Muscle of leg (tissue), 11 donors: ENCODE measurements around the gene ZNF532. TPM values are rescaled to one million over a fixed set of nuclear protein-coding genes. Genes with fewer than 3 reads are reported as not detected.
"Not testable (repeated sequence)": the region's sequence is repeated elsewhere in the genome, so short reads cannot be mapped to it uniquely, and the experiment has no call there.

ENCODE experiments used
- DNase-seq: peaks from one replicate; pipeline ENCODE4 v3.0.0; 2013
- H3K27ac ChIP-seq: one replicate; pipeline ENCODE4 v1.5.1; 2013; ENCODE audit warnings: mild to moderate bottlenecking, low read length, control low read depth
- H3K27me3 ChIP-seq: one replicate; pipeline ENCODE4 v1.6.1; 2013; ENCODE audit warnings: low read length; ENCODE audit not compliant: control insufficient read depth, insufficient read depth
- H3K36me3 ChIP-seq: one replicate; pipeline ENCODE4 v1.6.1; 2013; ENCODE audit warnings: low read length; ENCODE audit not compliant: control insufficient read depth, insufficient read depth
- H3K4me1 ChIP-seq: one replicate; pipeline ENCODE4 v1.6.1; 2013; ENCODE audit warnings: low read length; ENCODE audit not compliant: control insufficient read depth, insufficient read depth
- H3K4me3 ChIP-seq: one replicate; pipeline ENCODE4 v1.5.1; 2013; ENCODE audit warnings: low read length, control low read depth
- H3K9me3 ChIP-seq: replicated peaks from 2 replicates; pipeline ENCODE4 v1.6.1; 2013; ENCODE audit warnings: low read depth, low read length; ENCODE audit not compliant: control insufficient read depth
- WGBS: methylation state at CpG from one replicate; pipeline ENCODE4 v1.1.5; 2013; ENCODE audit warnings: missing lambda C conversion rate; ENCODE audit not compliant: insufficient coverage; 5-methylcytosine and 5-hydroxymethylcytosine counted together
- polyA plus RNA-seq, 8 donors: library from polyadenylated mRNA; unstranded; fragments of 120-200 nt; gene quantifications; one replicate each; pipeline versions ENCODE4 v1.2.1 to v1.2.3, GENCODE V29; 2013; ENCODE audit warnings: inconsistent platforms in 1 of 8, low replicate concordance in 1 of 8; ENCODE audit not compliant: insufficient read length in 8 of 8, insufficient read depth in 1 of 8
- total RNA-seq: library from RNA; stranded (reverse); fragments of 120-200 nt; gene quantifications from one replicate; pipeline ENCODE4 v1.2.4, GENCODE V29; 2013

ZNF532 gene
- total and polyA plus RNA-seq, 9 donors, result 46.2 to 75.7 (median 64.6) TPM

GRCh38 chr18:58828399-58829121, 36.1 kb upstream of the ZNF532 start:
- 68% methylated on average over 6 of the region's 12 CpGs for WGBS
- H3K4me1 ChIP-seq, result no peaks in the 10 kb centered on the region
- H3K9me3 ChIP-seq, result no peaks in the 10 kb centered on the region
- H3K27ac ChIP-seq, result no peak overlapping the region
- DNase-seq, result no peak
- H3K27me3 ChIP-seq, result no peaks in the 10 kb centered on the region
- H3K36me3 ChIP-seq, result no peaks in the 10 kb centered on the region
- H3K4me3 ChIP-seq, result no peak overlapping the region

GRCh38 chr18:58829263-58829662, 35.4 kb upstream of the ZNF532 start:
- H3K36me3 ChIP-seq, result no peaks in the 10 kb centered on the region

DNA sequence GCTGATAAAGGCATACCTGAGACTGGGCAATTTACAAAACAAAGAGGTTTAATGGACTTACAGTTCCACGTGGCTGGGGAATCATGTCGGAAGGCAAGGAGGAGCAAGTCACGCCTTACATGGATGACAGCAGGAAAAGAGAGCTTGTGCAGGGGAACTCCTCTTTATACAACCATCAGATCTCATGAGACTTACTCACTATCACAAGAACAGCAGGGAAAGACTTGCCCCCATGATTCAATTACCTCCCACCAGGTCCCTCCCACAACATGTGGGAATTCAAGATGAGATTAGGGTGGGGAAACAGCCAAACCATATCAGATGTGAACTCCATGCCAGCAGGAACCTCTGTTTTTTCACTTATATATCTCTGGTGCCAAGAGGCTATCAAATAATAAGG, 34.8 kb upstream of the ZNF532 start:
- H3K4me1 ChIP-seq, H3K36me3 ChIP-seq, H3K9me3 ChIP-seq, DNase-seq, H3K27me3 ChIP-seq, H3K4me3 ChIP-seq, H3K27ac ChIP-seq: not testable (repeated sequence)
- WGBS, result 60% methylated on average over 2 of the region's 3 CpGs

More at GRCh38 chr18:58829263-58829662, 35.4 kb upstream of the ZNF532 start:
- peak; percentile 78 for DNase-seq
- H3K27me3 ChIP-seq, result no peaks in the 10 kb centered on the region
- H3K4me3 ChIP-seq, result no peak overlapping the region
- no peaks in the 10 kb centered on the region for H3K9me3 ChIP-seq
- H3K27ac ChIP-seq, result no peak overlapping the region
- WGBS, result no CpG with 5 or more reads among the region's 3 CpGs
- no peaks in the 10 kb centered on the region for H3K4me1 ChIP-seq

GRCh38 chr18:58831606-58832005, 33.1 kb upstream of the ZNF532 start:
- H3K27ac ChIP-seq, result no peak overlapping the region
- no peak overlapping the region for H3K4me3 ChIP-seq
- no peaks in the 10 kb centered on the region for H3K36me3 ChIP-seq
- H3K27me3 ChIP-seq, result no peaks in the 10 kb centered on the region
- no peaks in the 10 kb centered on the region for H3K9me3 ChIP-seq
- 100% methylated on average over 1 of the region's 1 CpG for WGBS
- no peaks in the 10 kb centered on the region for H3K4me1 ChIP-seq
- DNase-seq, result no peak

- Histone ChIP-seq H3K9me3 (no peaks in the 10 kb centered on the region), H3K27me3 (no peaks in the 10 kb centered on the region), H3K27ac (no peak overlapping the region), H3K4me1 (no peaks in the 10 kb centered on the region), H3K36me3 (no peaks in the 10 kb centered on the region), H3K4me3 (no peak overlapping the region)
- 92% methylated on average over 4 of the region's 5 CpGs for WGBS
- DNase-seq, result no peak
These were observed 26.4 kb upstream of the ZNF532 start for GRCh38 chr18:58838165-58838860.

GRCh38 chr18:58838946-58839345, 25.7 kb upstream of the ZNF532 start:
- Histone ChIP-seq H3K27me3 (no peaks in the 10 kb centered on the region), H3K27ac (no peak overlapping the region), H3K36me3 (no peaks in the 10 kb centered on the region), H3K4me1 (no peaks in the 10 kb centered on the region), H3K9me3 (no peaks in the 10 kb centered on the region), H3K4me3 (no peak overlapping the region)
- 97% methylated on average over 3 of the region's 6 CpGs for WGBS
- DNase-seq, result no peak

- Histone ChIP-seq H3K4me1 (peaks cover 14% of the 10 kb centered on the region), H3K27me3 (peaks cover 5% of the 10 kb centered on the region), H3K4me3 (no peak overlapping the region), H3K27ac (peak overlapping the region; percentile 37), H3K36me3 (no peaks in the 10 kb centered on the region), H3K9me3 (no peaks in the 10 kb centered on the region)
- peak; percentile 61 for DNase-seq
- 50% methylated on average over 7 of the region's 11 CpGs for WGBS
These were observed 21.5 kb upstream of the ZNF532 start for GRCh38 chr18:58842978-58843687.

DNA sequence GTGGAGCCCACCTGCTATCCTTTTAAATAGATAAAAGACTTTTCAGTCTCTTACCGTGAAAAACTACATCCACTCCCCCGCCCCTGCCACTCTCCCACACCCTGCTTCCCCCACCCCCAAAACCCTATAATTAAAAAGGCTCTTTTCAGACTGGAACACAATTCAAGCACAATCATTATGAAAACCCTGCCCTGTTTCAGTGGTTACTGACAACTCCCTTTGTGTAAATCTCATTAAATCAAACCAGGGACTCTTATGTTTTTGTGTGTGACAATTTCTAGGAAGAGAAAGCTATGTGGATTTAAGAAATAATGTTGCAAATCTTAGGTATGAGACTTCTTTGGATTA, 21.0 kb upstream of the ZNF532 start:
- H3K9me3 ChIP-seq, result no peaks in the 10 kb centered on the region
- peaks cover 5% of the 10 kb centered on the region for H3K27me3 ChIP-seq
- 100% methylated on average over 1 of the region's 2 CpGs for WGBS
- no peak for DNase-seq
- no peak overlapping the region for H3K4me3 ChIP-seq
- H3K4me1 ChIP-seq, result peaks cover 14% of the 10 kb centered on the region
- no peaks in the 10 kb centered on the region for H3K36me3 ChIP-seq
- H3K27ac ChIP-seq, result peak overlapping the region; percentile 29

GRCh38 chr18:58844871-58845270, 19.8 kb upstream of the ZNF532 start:
- peaks cover 5% of the 10 kb centered on the region for H3K27me3 ChIP-seq
- no peak overlapping the region for H3K4me3 ChIP-seq
- no peak overlapping the region for H3K27ac ChIP-seq
- H3K36me3 ChIP-seq, result no peaks in the 10 kb centered on the region
- H3K4me1 ChIP-seq, result peaks cover 14% of the 10 kb centered on the region
- 100% methylated on average over 1 of the region's 4 CpGs for WGBS
- DNase-seq, result no peak
- H3K9me3 ChIP-seq, result no peaks in the 10 kb centered on the region
